H9 (cell line): ENCODE measurements around the gene ST6GAL1. TPM values are rescaled to one million over a fixed set of nuclear protein-coding genes. Genes with fewer than 3 reads are reported as not detected.

Experiments
- DNase-seq: peaks from one replicate; pipeline ENCODE4 v3.0.0-alpha.2; 2017
- H2AFZ ChIP-seq: one replicate; pipeline ENCODE4 v1.6.1; 2013; ENCODE audit warnings: mild to moderate bottlenecking, low read length, control low read depth, moderate library complexity
- H2AK5ac ChIP-seq: 2 replicates; pipeline ENCODE4 v1.6.1; 2013; ENCODE audit warnings: low read length, control low read depth, mixed read lengths; ENCODE audit not compliant: insufficient read length
- H2BK120ac ChIP-seq: one replicate; pipeline ENCODE4 v1.6.1; 2013; ENCODE audit warnings: low read depth, mild to moderate bottlenecking, low read length, control low read depth, inconsistent platforms; ENCODE audit not compliant: poor library complexity, severe bottlenecking
- H2BK12ac ChIP-seq: 2 replicates; pipeline ENCODE4 v1.6.1; 2013; ENCODE audit warnings: low read length, control low read depth, mixed read lengths, low read depth; ENCODE audit not compliant: insufficient read length
- H2BK15ac ChIP-seq: 2 replicates; pipeline ENCODE4 v1.6.1; 2013; ENCODE audit warnings: low read depth, low read length, control low read depth
- H2BK20ac ChIP-seq: one replicate; pipeline ENCODE4 v1.6.1; 2013; ENCODE audit warnings: low read depth, mild to moderate bottlenecking, low read length, control low read depth, inconsistent platforms; ENCODE audit not compliant: poor library complexity, severe bottlenecking
- H2BK5ac ChIP-seq: 2 replicates; pipeline ENCODE4 v1.6.1; 2013; ENCODE audit warnings: low read length, control low read depth, mixed read lengths; ENCODE audit not compliant: insufficient read length
- H3K14ac ChIP-seq: 2 replicates; pipeline ENCODE4 v1.6.1; 2013; ENCODE audit warnings: low read length, control low read depth; ENCODE audit not compliant: insufficient read depth
- H3K18ac ChIP-seq: 2 replicates; pipeline ENCODE4 v1.6.1; 2013; ENCODE audit warnings: low read depth, mild to moderate bottlenecking, mixed read lengths, low read length, control low read depth; ENCODE audit not compliant: insufficient read length
- H3K23ac ChIP-seq: 2 replicates; pipeline ENCODE4 v1.6.1; 2013; ENCODE audit warnings: low read length, control low read depth, mixed read lengths, low read depth; ENCODE audit not compliant: insufficient read length
- H3K23me2 ChIP-seq: 2 replicates; pipeline ENCODE4 v1.6.1; 2013; ENCODE audit warnings: low read depth, mild to moderate bottlenecking, mixed read lengths, low read length, control low read depth; ENCODE audit not compliant: insufficient read length, poor library complexity, severe bottlenecking
- H3K27ac ChIP-seq: 2 replicates; pipeline ENCODE4 v1.5.1; 2013; ENCODE audit warnings: low read length, control low read depth, mixed read lengths, low read depth; ENCODE audit not compliant: insufficient read length
- H3K27me3 ChIP-seq: 2 replicates; pipeline ENCODE4 v1.6.1; 2013; ENCODE audit warnings: low read length, control low read depth, inconsistent platforms; ENCODE audit not compliant: insufficient read depth
- H3K4ac ChIP-seq: 2 replicates; pipeline ENCODE4 v1.6.1; 2013; ENCODE audit warnings: low read depth, mild to moderate bottlenecking, control low read depth, inconsistent platforms, low read length, moderate library complexity
- H3K4me1 ChIP-seq: 2 replicates; pipeline ENCODE4 v1.6.1; 2013; ENCODE audit warnings: low read length, control low read depth, inconsistent platforms; ENCODE audit not compliant: insufficient read depth
- H3K4me2 ChIP-seq: 2 replicates; pipeline ENCODE4 v1.6.1; 2013; ENCODE audit warnings: low read length, control low read depth, mixed read lengths; ENCODE audit not compliant: insufficient read length, insufficient read depth
- H3K56ac ChIP-seq: 2 replicates; pipeline ENCODE4 v1.6.1; 2013; ENCODE audit warnings: low read depth, mild to moderate bottlenecking, mixed read lengths, low read length, control low read depth; ENCODE audit not compliant: insufficient read length
- H3K79me1 ChIP-seq: 2 replicates; pipeline ENCODE4 v1.6.1; 2013; ENCODE audit warnings: low read depth, mild to moderate bottlenecking, moderate library complexity, low read length, control low read depth, inconsistent platforms; ENCODE audit not compliant: insufficient read depth, poor library complexity, severe bottlenecking
- H3K79me2 ChIP-seq: 2 replicates; pipeline ENCODE4 v1.6.1; 2013; ENCODE audit warnings: low read length, control low read depth, inconsistent platforms; ENCODE audit not compliant: insufficient read depth
- H3K9ac ChIP-seq: 2 replicates; pipeline ENCODE4 v1.6.1; 2013; ENCODE audit warnings: low read length, control low read depth, mixed read lengths; ENCODE audit not compliant: insufficient read length; ENCODE audit errors: extremely low read depth
- H3K9me3 ChIP-seq: one replicate; pipeline ENCODE4 v1.6.1; 2013; ENCODE audit warnings: low read depth, low read length, inconsistent platforms; ENCODE audit not compliant: control insufficient read depth
- H3T11ph ChIP-seq: one replicate; pipeline ENCODE4 v1.6.1; 2013; ENCODE audit warnings: mild to moderate bottlenecking, low read length, control low read depth, inconsistent platforms
- H4K20me1 ChIP-seq: one replicate; pipeline ENCODE4 v1.6.1; 2013; ENCODE audit not compliant: control insufficient read depth, insufficient read length, insufficient read depth
- H4K5ac ChIP-seq: 2 replicates; pipeline ENCODE4 v1.6.1; 2013; ENCODE audit warnings: low read depth, mild to moderate bottlenecking, mixed read lengths, low read length, control low read depth; ENCODE audit not compliant: insufficient read length
- H4K8ac ChIP-seq: replicated peaks from 2 replicates; pipeline ENCODE4 v1.6.1; 2013; ENCODE audit warnings: low read length, control low read depth, mixed read lengths, low read depth; ENCODE audit not compliant: insufficient read length
- H4K91ac ChIP-seq: 2 replicates; pipeline ENCODE4 v1.6.1; 2013; ENCODE audit warnings: low read depth, mild to moderate bottlenecking, moderate library complexity, mixed read lengths, low read length, control low read depth; ENCODE audit not compliant: insufficient read length
- H3K27ac Mint-ChIP-seq, 3 experiments: 2 replicates in 2 of 3; 3 replicates in 1 of 3; pipeline ENCODE4 v1.8.0; 2020 to 2021; ENCODE audit warnings: mixed read lengths in 3 of 3, mild to moderate bottlenecking in 1 of 3, moderate library complexity in 1 of 3
- H3K27me3 Mint-ChIP-seq: 2 replicates; pipeline ENCODE4 v1.8.0; 2021; ENCODE audit warnings: low read depth, mild to moderate bottlenecking, moderate library complexity, mixed read lengths
- H3K36me3 Mint-ChIP-seq, 3 experiments: 2 replicates in 2 of 3; 3 replicates in 1 of 3; pipeline ENCODE4 v1.8.0; 2020 to 2021; ENCODE audit warnings: low read depth in 3 of 3, mixed read lengths in 3 of 3; ENCODE audit not compliant: insufficient read depth in 1 of 3
- H3K4me1 Mint-ChIP-seq, 2 experiments: 2 replicates each; pipeline ENCODE4 v1.8.0; 2020; ENCODE audit warnings: mixed read lengths in 2 of 2
- H3K4me3 Mint-ChIP-seq, 2 experiments: 2 replicates in 1 of 2; 3 replicates in 1 of 2; pipeline ENCODE4 v1.8.0; 2020 to 2021; ENCODE audit warnings: mild to moderate bottlenecking in 2 of 2, mixed read lengths in 2 of 2, moderate library complexity in 1 of 2
- H3K9me3 Mint-ChIP-seq, 2 experiments: 2 replicates in 1 of 2; 3 replicates in 1 of 2; pipeline ENCODE4 v1.8.0; 2020; ENCODE audit warnings: mild to moderate bottlenecking in 2 of 2, mixed read lengths in 2 of 2, moderate library complexity in 1 of 2
- CTCF ChIP-seq: fragments of 200-600 bp; sonication (generic); conservative IDR thresholded peaks from 3 replicates; pipeline ENCODE4 v1.8.0; 2021; ENCODE audit warnings: antibody characterized with exemption, mild to moderate bottlenecking
- WGBS: extraction: QIAGEN DNeasy Blood & Tissue Kit; methylation state at CpG from one replicate; pipeline ENCODE4 v1.1.7; 2013; ENCODE audit warnings: missing lambda C conversion rate, low lambda C conversion rate, mixed read lengths; ENCODE audit not compliant: insufficient read length; ENCODE audit errors: extremely low coverage; 5-methylcytosine and 5-hydroxymethylcytosine counted together
- total RNA-seq: library from RNA; stranded (reverse); gene quantifications from 2 replicates; pipeline ENCODE4 v1.2.1, GENCODE V29; 2021

Gene ST6GAL1
- total RNA-seq, 1 experiment from 2014 or later: 139 TPM

- Mint-ChIP-seq H3K27me3 (no peaks in the 10 kb centered on the region), H3K36me3 (peaks cover 19 to 44% (median 25%) of the 10 kb centered on the region in 3 experiments; a peak in 6 of 7 replicates), H3K27ac (peak overlapping the region in 2 of 3 experiments; percentile 95 to 97; a peak in 5 of 7 replicates), H3K4me3 (peak overlapping the region in 1 of 2 experiments; percentile 64; a peak in 1 of 5 replicates), H3K4me1 (peaks cover 62% of the 10 kb centered on the region in 2 experiments), H3K9me3 (no peaks in the 10 kb centered on the region)
- H4K8ac ChIP-seq: no peak overlapping the region
- no peak overlapping the region for H3K27ac ChIP-seq
- H3K4me1 ChIP-seq: peaks cover 17% of the 10 kb centered on the region; the same call in 1 of the 2 replicates
- no peak overlapping the region for H4K91ac ChIP-seq
- peaks cover 2% of the 10 kb centered on the region for H3K23me2 ChIP-seq
- H2AFZ ChIP-seq: no peak overlapping the region
- no peak overlapping the region for H2BK5ac ChIP-seq
- H3K9me3 ChIP-seq: no peaks in the 10 kb centered on the region
- H2BK120ac ChIP-seq: no peak overlapping the region
- H3K56ac ChIP-seq: no peak overlapping the region
- no peak overlapping the region for H3K18ac ChIP-seq
- no peaks in the 10 kb centered on the region for H4K20me1 ChIP-seq
- H3K27me3 ChIP-seq: no peaks in the 10 kb centered on the region
- no peak overlapping the region for H3K14ac ChIP-seq
- no peak for DNase-seq
- no peak overlapping the region for H3T11ph ChIP-seq
- H2BK12ac ChIP-seq: no peak overlapping the region
- H2BK15ac ChIP-seq: no peak overlapping the region
- H2BK20ac ChIP-seq: no peak overlapping the region
- H4K5ac ChIP-seq: no peak overlapping the region
- H3K9ac ChIP-seq: no peak overlapping the region
- H3K23ac ChIP-seq: no peak overlapping the region
- no peak overlapping the region for H3K4me2 ChIP-seq
- peaks cover 2% of the 10 kb centered on the region for H3K79me1 ChIP-seq
- no peak overlapping the region for H2AK5ac ChIP-seq
- H3K79me2 ChIP-seq: peaks cover 3% of the 10 kb centered on the region; the same call in 1 of the 2 replicates
- no CpG with 5 or more reads among the region's 10 CpGs for WGBS
- no peak overlapping the region for H3K4ac ChIP-seq
- TF ChIP-seq CTCF: no peak
Measured at GRCh38 chr3:186997473-186997939, 67.2 kb downstream of the ST6GAL1 start.
